ENCODE measurements around the gene GZMM. TPM values are rescaled to one million over a fixed set of nuclear protein-coding genes. Genes with fewer than 3 reads are reported as not detected.

GZMM gene
- total RNA-seq, 1 experiment from 2014 or later = 0.66 TPM

DNA sequence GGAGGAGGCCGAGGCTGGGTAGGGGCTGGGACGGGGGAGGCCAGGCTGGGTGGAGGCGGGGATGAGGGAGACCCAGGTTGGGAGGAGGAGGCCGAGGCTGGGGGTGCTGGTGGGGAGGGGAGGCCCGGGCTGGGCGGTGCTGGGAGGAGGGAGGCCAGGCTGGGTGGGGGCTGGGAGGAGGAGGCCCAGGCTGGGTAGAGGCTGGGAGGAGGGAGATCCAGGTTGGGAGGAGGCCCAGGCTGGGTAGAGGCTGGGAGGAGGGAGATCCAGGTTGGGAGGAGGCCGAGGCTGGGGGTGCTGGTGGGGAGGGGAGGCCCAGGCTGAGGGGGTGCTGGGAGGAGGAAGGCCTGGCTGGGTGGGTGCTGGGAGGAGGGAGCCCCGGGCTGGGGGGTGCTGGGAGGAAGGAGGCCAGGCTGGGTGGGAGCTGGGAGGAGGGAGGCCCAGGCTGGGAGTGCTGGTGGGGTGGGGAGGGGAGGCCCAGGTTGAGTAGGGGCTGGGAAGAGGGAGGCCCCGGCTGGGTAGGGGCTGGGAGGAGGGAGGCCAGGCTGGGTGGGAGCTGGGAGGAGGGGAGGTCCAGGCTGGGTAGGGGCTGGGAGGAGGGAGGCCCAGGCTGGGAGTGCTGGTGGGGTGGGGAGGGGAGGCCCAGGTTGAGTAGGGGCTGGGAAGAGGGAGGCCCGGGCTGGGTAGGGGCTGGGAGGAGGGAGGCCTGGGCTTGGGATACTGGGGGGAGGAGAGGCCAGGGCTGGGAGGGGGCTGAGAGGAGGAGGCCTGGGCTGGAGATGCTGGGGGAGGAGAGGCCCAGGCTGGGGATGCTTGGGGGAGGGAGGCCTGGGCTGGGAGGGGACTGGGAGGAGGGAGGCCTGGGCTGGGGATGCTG lies 25.9 kb upstream of the GZMM start:
- no peaks in the 10 kb centered on the region; a peak in 1 of 5 replicates for H3K9me3 Mint-ChIP-seq
- WGBS (ENCODE audit: extremely low coverage, insufficient read length, low lambda C conversion rate) = no CpG with 5 or more reads among the region's 10 CpGs
- no peak overlapping the region for H3K9ac ChIP-seq (ENCODE audit: extremely low read depth, insufficient read length, low read length)

More for the DNA sequence above, 25.9 kb upstream of the GZMM start:
- no peak overlapping the region for H4K91ac ChIP-seq (ENCODE audit: insufficient read length, low read depth, low read length)
- no peak overlapping the region for H4K8ac ChIP-seq (replicated peaks; ENCODE audit: insufficient read length, low read depth, low read length)
- no peak overlapping the region for H3K14ac ChIP-seq (ENCODE audit: insufficient read depth, low read length)
- no peak overlapping the region for H4K5ac ChIP-seq (ENCODE audit: insufficient read length, low read depth, low read length)
- Mint-ChIP-seq H3K27ac (no peak overlapping the region), H3K27me3 (ENCODE audit: low read depth) (peaks cover 33% of the 10 kb centered on the region), H3K4me3 (no peak overlapping the region; a peak in 1 of 5 replicates), H3K36me3 (ENCODE audit: insufficient read depth in 1 of 3, low read depth in 3 of 3) (peaks cover 3 to 20% (median 3%) of the 10 kb centered on the region in 3 experiments; a peak in 5 of 7 replicates), H3K4me1 (peaks cover 2 to 6% of the 10 kb centered on the region in 2 experiments; a peak in 2 of 4 replicates)
- H2AFZ ChIP-seq (ENCODE audit: low read length) = no peak overlapping the region
- H2BK5ac ChIP-seq (ENCODE audit: insufficient read length, low read length) = no peak overlapping the region
- H3K56ac ChIP-seq (ENCODE audit: insufficient read length, low read depth, low read length) = no peak overlapping the region
- H3K4ac ChIP-seq (ENCODE audit: low read depth, low read length) = no peak overlapping the region
- no peaks in the 10 kb centered on the region for H3K27me3 ChIP-seq (ENCODE audit: insufficient read depth, low read length)
- no peak overlapping the region for H2BK120ac ChIP-seq (ENCODE audit: low read depth, low read length, poor library complexity, severe bottlenecking)
- no peak overlapping the region for H3K27ac ChIP-seq (ENCODE audit: insufficient read length, low read depth, low read length)
- peaks cover 3% of the 10 kb centered on the region for H4K20me1 ChIP-seq (ENCODE audit: control insufficient read depth, insufficient read depth, insufficient read length)
- no peak for DNase-seq
- no peak overlapping the region for H3K4me2 ChIP-seq (ENCODE audit: insufficient read depth, insufficient read length, low read length)
- peaks cover 5% of the 10 kb centered on the region for H3K23me2 ChIP-seq (ENCODE audit: insufficient read length, low read depth, low read length, poor library complexity, severe bottlenecking)
- no peak overlapping the region for H3K23ac ChIP-seq (ENCODE audit: insufficient read length, low read depth, low read length)
- no peaks in the 10 kb centered on the region for H3K79me2 ChIP-seq (ENCODE audit: insufficient read depth, low read length)
- H3K18ac ChIP-seq (ENCODE audit: insufficient read length, low read depth, low read length) = no peak overlapping the region
- H2AK5ac ChIP-seq (ENCODE audit: insufficient read length, low read length) = no peak overlapping the region
- no peaks in the 10 kb centered on the region for H3K79me1 ChIP-seq (ENCODE audit: insufficient read depth, low read depth, low read length, poor library complexity, severe bottlenecking)
- no peak overlapping the region for H3T11ph ChIP-seq (ENCODE audit: low read length)
- H3K9me3 ChIP-seq (ENCODE audit: control insufficient read depth, low read depth, low read length) = no peaks in the 10 kb centered on the region
- H2BK12ac ChIP-seq (ENCODE audit: insufficient read length, low read depth, low read length) = no peak overlapping the region
- H2BK15ac ChIP-seq (ENCODE audit: low read depth, low read length) = no peak overlapping the region
- H2BK20ac ChIP-seq (ENCODE audit: low read depth, low read length, poor library complexity, severe bottlenecking) = no peak overlapping the region
- TF ChIP-seq, protein P1, sequence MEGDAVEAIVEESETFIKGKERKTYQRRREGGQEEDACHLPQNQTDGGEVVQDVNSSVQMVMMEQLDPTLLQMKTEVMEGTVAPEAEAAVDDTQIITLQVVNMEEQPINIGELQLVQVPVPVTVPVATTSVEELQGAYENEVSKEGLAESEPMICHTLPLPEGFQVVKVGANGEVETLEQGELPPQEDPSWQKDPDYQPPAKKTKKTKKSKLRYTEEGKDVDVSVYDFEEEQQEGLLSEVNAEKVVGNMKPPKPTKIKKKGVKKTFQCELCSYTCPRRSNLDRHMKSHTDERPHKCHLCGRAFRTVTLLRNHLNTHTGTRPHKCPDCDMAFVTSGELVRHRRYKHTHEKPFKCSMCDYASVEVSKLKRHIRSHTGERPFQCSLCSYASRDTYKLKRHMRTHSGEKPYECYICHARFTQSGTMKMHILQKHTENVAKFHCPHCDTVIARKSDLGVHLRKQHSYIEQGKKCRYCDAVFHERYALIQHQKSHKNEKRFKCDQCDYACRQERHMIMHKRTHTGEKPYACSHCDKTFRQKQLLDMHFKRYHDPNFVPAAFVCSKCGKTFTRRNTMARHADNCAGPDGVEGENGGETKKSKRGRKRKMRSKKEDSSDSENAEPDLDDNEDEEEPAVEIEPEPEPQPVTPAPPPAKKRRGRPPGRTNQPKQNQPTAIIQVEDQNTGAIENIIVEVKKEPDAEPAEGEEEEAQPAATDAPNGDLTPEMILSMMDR (conservative IDR thresholded peaks at IDR 0.05) = no peak
- H3K4me1 ChIP-seq (ENCODE audit: insufficient read depth, low read length) = no peaks in the 10 kb centered on the region
